BJ (cell line): ENCODE measurements around the gene MAP3K14. TPM values are rescaled to one million over a fixed set of nuclear protein-coding genes. Genes with fewer than 3 reads are reported as not detected.
"Not testable (repeated sequence)": the region's sequence is repeated elsewhere in the genome, so short reads cannot be mapped to it uniquely, and the experiment has no call there.

Experiments
- CTCF ChIA-PET: fragments of 350-600 bp; formaldehyde crosslinking; extraction: SDS; loops from one replicate; lab custom pipeline; 2021; ENCODE audit warnings: antibody characterized with exemption, inconsistent platforms; lab: Yijun Ruan, JAX
- POLR2A ChIA-PET: fragments of 300-600 bp; sonication (Branson Sonifier 250); formaldehyde crosslinking; extraction: SDS; loops from one replicate; lab custom pipeline; 2021; ENCODE audit warnings: antibody characterized with exemption; lab: Charles Lee
- DNase-seq: peaks from one replicate; pipeline ENCODE4 v3.0.0-alpha.2; 2011; ENCODE audit warnings: low read depth
- H3K27me3 ChIP-seq: 2 replicates; pipeline ENCODE4 v1.6.0; 2011; ENCODE audit warnings: low read length; ENCODE audit not compliant: control insufficient read depth, insufficient read depth
- H3K36me3 ChIP-seq: 2 replicates; pipeline ENCODE4 v1.5.1; 2011; ENCODE audit warnings: low read length; ENCODE audit not compliant: control insufficient read depth, insufficient read depth
- H3K4me3 ChIP-seq: 2 replicates; pipeline ENCODE4 v1.5.1; 2011; ENCODE audit warnings: low read depth, mild to moderate bottlenecking, control low read depth, low read length
- polyA plus RNA-seq: library from polyadenylated mRNA; depleted of rRNA; stranded (reverse); fragments of >200 nt; gene quantifications from 2 replicates; pipeline ENCODE4 v1.2.3, GENCODE V29; 2011
- TF ChIP-seq, protein P1 (sequence below): IDR thresholded peaks from 2 replicates; pipeline ENCODE4 v1.5.1; 2011; ENCODE audit warnings: low read depth, mild to moderate bottlenecking, control low read depth, inconsistent platforms, low read length, moderate library complexity; ENCODE audit not compliant: insufficient read depth

Gene MAP3K14
- polyA plus RNA-seq, 1 experiment, result 6.5 TPM

DNA sequence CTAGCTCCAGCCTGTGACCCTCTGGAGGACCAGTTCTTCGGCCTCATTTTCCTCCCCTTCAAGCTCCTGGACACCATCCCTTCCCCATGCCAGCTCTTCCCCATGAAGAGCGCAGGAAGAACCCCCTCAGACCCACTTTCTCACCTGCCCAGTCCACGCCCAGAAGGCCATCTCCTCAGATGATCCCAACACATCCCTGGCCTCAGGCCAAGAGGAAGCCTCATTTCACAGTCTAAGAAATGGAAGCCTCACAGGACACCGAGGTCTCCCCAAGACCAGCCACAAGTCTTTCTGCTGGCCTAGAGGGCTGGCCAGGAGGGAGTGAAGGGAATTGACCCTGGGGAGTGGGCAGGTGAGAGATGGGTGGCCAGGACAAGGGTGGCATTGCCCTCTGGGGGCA lies 62.9 kb downstream of the MAP3K14 start:
- TF ChIP-seq, protein P1, sequence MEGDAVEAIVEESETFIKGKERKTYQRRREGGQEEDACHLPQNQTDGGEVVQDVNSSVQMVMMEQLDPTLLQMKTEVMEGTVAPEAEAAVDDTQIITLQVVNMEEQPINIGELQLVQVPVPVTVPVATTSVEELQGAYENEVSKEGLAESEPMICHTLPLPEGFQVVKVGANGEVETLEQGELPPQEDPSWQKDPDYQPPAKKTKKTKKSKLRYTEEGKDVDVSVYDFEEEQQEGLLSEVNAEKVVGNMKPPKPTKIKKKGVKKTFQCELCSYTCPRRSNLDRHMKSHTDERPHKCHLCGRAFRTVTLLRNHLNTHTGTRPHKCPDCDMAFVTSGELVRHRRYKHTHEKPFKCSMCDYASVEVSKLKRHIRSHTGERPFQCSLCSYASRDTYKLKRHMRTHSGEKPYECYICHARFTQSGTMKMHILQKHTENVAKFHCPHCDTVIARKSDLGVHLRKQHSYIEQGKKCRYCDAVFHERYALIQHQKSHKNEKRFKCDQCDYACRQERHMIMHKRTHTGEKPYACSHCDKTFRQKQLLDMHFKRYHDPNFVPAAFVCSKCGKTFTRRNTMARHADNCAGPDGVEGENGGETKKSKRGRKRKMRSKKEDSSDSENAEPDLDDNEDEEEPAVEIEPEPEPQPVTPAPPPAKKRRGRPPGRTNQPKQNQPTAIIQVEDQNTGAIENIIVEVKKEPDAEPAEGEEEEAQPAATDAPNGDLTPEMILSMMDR, result no peak
- H3K27me3 ChIP-seq, result no peaks in the 10 kb centered on the region
- H3K36me3 ChIP-seq, result no peaks in the 10 kb centered on the region; the same call in 1 of the 2 replicates
- CTCF ChIA-PET, result interaction anchor here (1.5 kb wide), 1 partner anchor 141 kb away, joined by 5 read pairs; no protein-coding TSS in a partner anchor
- DNase-seq, result no peak
- POLR2A ChIA-PET, result no interaction called here
- no peak overlapping the region for H3K4me3 ChIP-seq

- H3K27me3 ChIP-seq, POLR2A ChIA-PET, H3K4me3 ChIP-seq, DNase-seq, H3K36me3 ChIP-seq: not testable (repeated sequence)
- CTCF ChIA-PET, result interaction anchor here (1.5 kb wide), 1 partner anchor 142 kb away, joined by 5 read pairs; no protein-coding TSS in a partner anchor
These were observed 63.6 kb downstream of the MAP3K14 start for GRCh38 chr17:45253237-45253636.

GRCh38 chr17:45251931-45252330 lies 64.9 kb downstream of the MAP3K14 start:
- DNase-seq, result no peak
- H3K36me3 ChIP-seq, result no peaks in the 10 kb centered on the region; the same call in 1 of the 2 replicates
- TF ChIP-seq, protein P1, result no peak
- ChIA-PET POLR2A (no interaction called here), CTCF (interaction anchor here (0.6 to 2.2 kb wide), 4 partner anchors 12 to 132 kb away, joined by 3 to 9 read pairs (median 4); no protein-coding TSS in a partner anchor)
- H3K4me3 ChIP-seq, result no peak overlapping the region
- H3K27me3 ChIP-seq, result no peaks in the 10 kb centered on the region

GRCh38 chr17:45248132-45248957 lies 68.5 kb downstream of the MAP3K14 start:
- Histone ChIP-seq H3K36me3 (no peaks in the 10 kb centered on the region; the same call in 1 of the 2 replicates), H3K27me3 (no peaks in the 10 kb centered on the region), H3K4me3 (peak overlapping the region; percentile 73)
- ChIA-PET POLR2A (no interaction called here), CTCF (interaction anchor here (0.9 to 2.6 kb wide), 12 partner anchors 7 to 147 kb away, joined by 3 to 10 read pairs (median 4); partner anchors contain the start of gene SPATA32)
- DNase-seq, result no peak
- TF ChIP-seq, protein P1, result no peak

GRCh38 chr17:45247429-45248131 lies 69.2 kb downstream of the MAP3K14 start:
- Histone ChIP-seq H3K4me3 (peak overlapping the region; percentile 73), H3K27me3 (no peaks in the 10 kb centered on the region), H3K36me3 (no peaks in the 10 kb centered on the region; the same call in 1 of the 2 replicates)
- ChIA-PET CTCF (interaction anchor here (0.8 to 2.6 kb wide), 20 partner anchors 8 to 148 kb away, joined by 3 to 10 read pairs (median 4); partner anchors contain the start of gene SPATA32), POLR2A (interaction anchor here (0.6 kb wide), 1 partner anchor 280 kb away, joined by 6 read pairs; the partner anchor contains the start of gene C1QL1)
- TF ChIP-seq, protein P1, result no peak
- no peak for DNase-seq
